Endothelial cell of umbilical vein (primary cell): ENCODE data around the gene NAPA. TPM values are rescaled to one million over a fixed set of nuclear protein-coding genes. Genes with fewer than 3 reads are reported as not detected.

ENCODE experiments used
- BruUV-seq: library from RNA; stranded (reverse); fragments of 400-500 nt; replicated peaks from 2 replicates; lab custom pipeline; 2021; lab: Mats Ljungman, UMichigan
- CTCF ChIA-PET: fragments of 300-600, 350-600 bp; sonication (Branson Sonifier 250); formaldehyde crosslinking; loops from one replicate; lab custom pipeline; 2021; ENCODE audit warnings: antibody characterized with exemption, inconsistent platforms; lab: Charles Lee
- POLR2A ChIA-PET: fragments of 300-600, 350-600 bp; sonication (Branson Sonifier 250); formaldehyde crosslinking; loops from one replicate; lab custom pipeline; 2021; ENCODE audit warnings: antibody characterized with exemption, inconsistent platforms; lab: Charles Lee
- DNase-seq: peaks from one replicate; pipeline ENCODE4 v3.0.0-alpha.2; 2011; ENCODE audit warnings: low read depth, low spot score
- FAIRE-seq: peaks from 2 replicates; lab custom pipeline; 2011; peaks lifted over from hg19 to GRCh38; lab: Jason Lieb, UNC
- H2AFZ ChIP-seq: 2 replicates; pipeline ENCODE4 v1.6.0; 2012; ENCODE audit warnings: low read depth, low read length, control low read depth, inconsistent platforms
- H3K27ac ChIP-seq: 2 replicates; pipeline ENCODE4 v1.5.1; 2011; ENCODE audit warnings: low read depth, mild to moderate bottlenecking, control low read depth, low read length, moderate library complexity; ENCODE audit not compliant: insufficient read depth
- H3K27me3 ChIP-seq, 2 experiments: 2 replicates each; pipeline versions ENCODE4 v1.6.0 to v1.6.1; 2011; ENCODE audit warnings: low read length in 2 of 2, mixed read lengths in 1 of 2; ENCODE audit not compliant: control insufficient read depth in 2 of 2, insufficient read depth in 2 of 2
- H3K36me3 ChIP-seq, 2 experiments: 2 replicates in 1 of 2; 3 replicates in 1 of 2; pipeline ENCODE4 v1.5.1; 2011; ENCODE audit warnings: low read length in 2 of 2, mild to moderate bottlenecking in 1 of 2, moderate library complexity in 1 of 2; ENCODE audit not compliant: control insufficient read depth in 2 of 2, insufficient read depth in 2 of 2; ENCODE audit errors: extremely low read depth in 1 of 2
- H3K4me1 ChIP-seq: 3 replicates; pipeline ENCODE4 v1.5.1; 2011; ENCODE audit warnings: mild to moderate bottlenecking, low read length; ENCODE audit not compliant: control insufficient read depth, insufficient read depth; ENCODE audit errors: extremely low read depth
- H3K4me2 ChIP-seq: 2 replicates; pipeline ENCODE4 v1.6.1; 2011; ENCODE audit warnings: low read length, control low read depth, mixed read lengths; ENCODE audit not compliant: insufficient read depth
- H3K4me3 ChIP-seq, 3 experiments: fragments of 200-600 bp in 1 of 3; sonication (generic), shearing (Covaris generic) in 1 of 3; replicated peaks in 1 of 3; 2 replicates each; pipeline ENCODE4 v1.5.1; 2011 to 2016; ENCODE audit warnings: control low read depth in 3 of 3, low read length in 3 of 3, mild to moderate bottlenecking in 2 of 3, inconsistent platforms in 1 of 3, low read depth in 1 of 3, moderate library complexity in 1 of 3; ENCODE audit not compliant: insufficient read depth in 1 of 3
- H3K79me2 ChIP-seq: 2 replicates; pipeline ENCODE4 v1.6.0; 2012; ENCODE audit warnings: low read length, inconsistent platforms; ENCODE audit not compliant: control insufficient read depth, insufficient read depth
- H3K9ac ChIP-seq: replicated peaks from 2 replicates; pipeline ENCODE3; 2011; ENCODE audit warnings: low read length, control low read depth; ENCODE audit not compliant: insufficient read depth; ENCODE audit errors: extremely low read depth
- H3K9me1 ChIP-seq: replicated peaks from 3 replicates; pipeline ENCODE4 v1.6.0; 2011; ENCODE audit warnings: mild to moderate bottlenecking, low read length; ENCODE audit not compliant: control insufficient read depth, insufficient read depth; ENCODE audit errors: extremely low read depth
- H3K9me3 ChIP-seq: replicated peaks from 2 replicates; pipeline ENCODE4 v1.5.1; 2012; ENCODE audit warnings: low read length, inconsistent platforms; ENCODE audit not compliant: control insufficient read depth, insufficient read depth
- H4K20me1 ChIP-seq: replicated peaks from 2 replicates; pipeline ENCODE3; 2011; ENCODE audit warnings: mild to moderate bottlenecking, low read length; ENCODE audit not compliant: control insufficient read depth, insufficient read depth; ENCODE audit errors: extremely low read depth
- EZH2 ChIP-seq: IDR thresholded peaks from 2 replicates; pipeline ENCODE4 v1.6.1; 2012; ENCODE audit warnings: borderline replicate concordance, low read depth, mild to moderate bottlenecking, moderate library complexity, low read length, inconsistent platforms; ENCODE audit not compliant: severe bottlenecking
- FOS ChIP-seq: IDR thresholded peaks from 2 replicates; pipeline ENCODE4 v1.6.1; 2011; ENCODE audit warnings: mild to moderate bottlenecking, low read length, moderate library complexity, borderline replicate concordance; ENCODE audit not compliant: insufficient read depth
- GATA2 ChIP-seq: IDR thresholded peaks from 2 replicates; pipeline ENCODE4 v1.7.0; 2011; ENCODE audit warnings: low read depth, mild to moderate bottlenecking, moderate library complexity, mixed read lengths, low read length; ENCODE audit not compliant: insufficient read length, insufficient read depth
- JUN ChIP-seq: IDR thresholded peaks from 2 replicates; pipeline ENCODE4 v1.6.1; 2011; ENCODE audit warnings: borderline replicate concordance, low read depth; ENCODE audit not compliant: insufficient read length, insufficient read depth
- MYC ChIP-seq: IDR thresholded peaks from one replicate; pipeline ENCODE4 v1.6.1; 2011; ENCODE audit warnings: mild to moderate bottlenecking, low read depth, low read length
- POLR2A ChIP-seq: IDR thresholded peaks from 2 replicates; pipeline ENCODE4 v1.6.1; 2012; ENCODE audit warnings: low read depth, mild to moderate bottlenecking, control low read depth, low read length
- POLR2AphosphoS5 ChIP-seq: IDR thresholded peaks from 2 replicates; pipeline ENCODE4 v1.6.1; 2012; ENCODE audit warnings: low read depth, mild to moderate bottlenecking, control low read depth, low read length, moderate library complexity; ENCODE audit not compliant: insufficient read depth
- dilution Hi-C: fragments of 300-500 bp; cut with MboI; formaldehyde crosslinking; loops from one replicate; pipeline ENCODE4 v1.15.0; 2019; ENCODE audit warnings: low sequenced_read_pairs; ENCODE audit not compliant: extremely low pct_ligation_motif_present
- intact Hi-C: fragments of 100-400 bp; cut with micrococcal nuclease; formaldehyde crosslinking; loops from one replicate; pipeline ENCODE4 v1.10.0; 2022
- polyA plus RNA-seq, 4 experiments: library from polyadenylated mRNA; depleted of rRNA in 3 of 4; stranded (reverse) in 3 of 4; unstranded in 1 of 4; fragments of >200 nt; gene quantifications; 2 replicates each; pipeline versions ENCODE4 v1.2.1 to v1.2.3, GENCODE V29; 2011 to 2012; ENCODE audit warnings: missing spikeins in 1 of 4
- total RNA-seq: library from RNA; stranded (reverse); gene quantifications from 2 replicates; pipeline ENCODE4 v1.2.3, GENCODE V29; 2021
- TF ChIP-seq, protein P1 (sequence below), 2 donors: IDR thresholded peaks; 1 replicate in 1 of 2; 2 replicates in 1 of 2; pipeline ENCODE4 v1.5.1; 2011; ENCODE audit warnings: low read length in 2 of 2, mild to moderate bottlenecking in 2 of 2, moderate library complexity in 2 of 2, control low read depth in 1 of 2, inconsistent platforms in 1 of 2, low read depth in 1 of 2; ENCODE audit not compliant: insufficient read depth in 1 of 2; ENCODE audit errors: extremely low read depth in 1 of 2
- TF ChIP-seq, protein P2 (sequence below): IDR thresholded peaks from 2 replicates; pipeline ENCODE4 v1.6.1; 2011; ENCODE audit not compliant: insufficient read depth, insufficient read length

NAPA gene
- total and polyA plus RNA-seq, 2 donors (not counting 3 experiments of a cell fraction or from before 2014, with no cell fraction given): 107 to 154 TPM

DNA sequence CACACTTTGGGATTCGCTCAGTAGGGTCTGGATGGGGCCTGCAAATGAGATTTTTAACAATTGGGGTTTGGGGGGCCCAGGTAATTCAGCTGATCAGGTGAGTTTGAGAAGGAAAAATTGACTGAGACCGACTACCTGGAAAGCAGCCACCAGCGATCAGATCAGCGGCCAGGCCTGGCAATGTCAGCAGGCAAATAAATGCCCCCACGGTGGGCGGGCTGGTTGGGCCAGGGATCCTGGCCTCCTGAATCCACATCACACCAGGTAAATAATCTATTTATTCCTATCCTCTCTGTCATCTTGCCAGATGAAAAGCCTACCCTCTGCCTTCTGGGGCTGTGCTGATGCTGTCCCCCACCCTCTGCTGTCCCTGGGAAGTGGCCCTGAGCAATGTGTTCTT, 9.4 kb downstream of the NAPA start:
- POLR2A ChIA-PET: no interaction called here
- dilution Hi-C loops: no loop called here
- CTCF ChIA-PET: no interaction called here

More for the DNA sequence above, 9.4 kb downstream of the NAPA start:
- Histone ChIP-seq H3K9me3 (no peaks in the 10 kb centered on the region), H3K9ac (no peak overlapping the region), H3K79me2 (peaks cover 35% of the 10 kb centered on the region), H3K36me3 (peaks cover 2 to 16% of the 10 kb centered on the region in 2 experiments), H3K27ac (no peak overlapping the region), H3K4me1 (peaks cover 11% of the 10 kb centered on the region), H2AFZ (no peak overlapping the region), H3K9me1 (no peaks in the 10 kb centered on the region), H3K4me3 (no peak overlapping the region), H4K20me1 (no peaks in the 10 kb centered on the region), H3K27me3 (no peaks in the 10 kb centered on the region), H3K4me2 (no peak overlapping the region)
- DNase-seq (no peak), FAIRE-seq (no peak)
- intact Hi-C loops: no loop called here
- no TSS peak for BruUV-seq
- TF ChIP-seq, protein P1, sequence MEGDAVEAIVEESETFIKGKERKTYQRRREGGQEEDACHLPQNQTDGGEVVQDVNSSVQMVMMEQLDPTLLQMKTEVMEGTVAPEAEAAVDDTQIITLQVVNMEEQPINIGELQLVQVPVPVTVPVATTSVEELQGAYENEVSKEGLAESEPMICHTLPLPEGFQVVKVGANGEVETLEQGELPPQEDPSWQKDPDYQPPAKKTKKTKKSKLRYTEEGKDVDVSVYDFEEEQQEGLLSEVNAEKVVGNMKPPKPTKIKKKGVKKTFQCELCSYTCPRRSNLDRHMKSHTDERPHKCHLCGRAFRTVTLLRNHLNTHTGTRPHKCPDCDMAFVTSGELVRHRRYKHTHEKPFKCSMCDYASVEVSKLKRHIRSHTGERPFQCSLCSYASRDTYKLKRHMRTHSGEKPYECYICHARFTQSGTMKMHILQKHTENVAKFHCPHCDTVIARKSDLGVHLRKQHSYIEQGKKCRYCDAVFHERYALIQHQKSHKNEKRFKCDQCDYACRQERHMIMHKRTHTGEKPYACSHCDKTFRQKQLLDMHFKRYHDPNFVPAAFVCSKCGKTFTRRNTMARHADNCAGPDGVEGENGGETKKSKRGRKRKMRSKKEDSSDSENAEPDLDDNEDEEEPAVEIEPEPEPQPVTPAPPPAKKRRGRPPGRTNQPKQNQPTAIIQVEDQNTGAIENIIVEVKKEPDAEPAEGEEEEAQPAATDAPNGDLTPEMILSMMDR (IDR thresholded peaks at IDR 0.05; ENCODE audit: extremely low read depth in 1 of 2, insufficient read depth in 1 of 2, low read depth in 1 of 2, low read length in 2 of 2): no peak
- TF ChIP-seq POLR2AphosphoS5 (no peak), EZH2 (no peak), GATA2 (no peak), JUN (no peak), POLR2A (no peak), MYC (no peak), FOS (no peak)
- TF ChIP-seq, protein P2, sequence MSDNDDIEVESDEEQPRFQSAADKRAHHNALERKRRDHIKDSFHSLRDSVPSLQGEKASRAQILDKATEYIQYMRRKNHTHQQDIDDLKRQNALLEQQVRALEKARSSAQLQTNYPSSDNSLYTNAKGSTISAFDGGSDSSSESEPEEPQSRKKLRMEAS: no peak
